ENCODE results near the gene KRT1.
"Not testable (repeated sequence)": the region's sequence is repeated elsewhere in the genome, so short reads cannot be mapped to it uniquely, and the experiment has no call there.

The KRT1 gene

GRCh38 chr12:52680363-52680762 is at the start of gene KRT1:
KRT1 (minus strand) TSS chr12:52680407; CDS start chr12:52680348, 59 bp downstream.
- DNase-seq = no peak

DNA sequence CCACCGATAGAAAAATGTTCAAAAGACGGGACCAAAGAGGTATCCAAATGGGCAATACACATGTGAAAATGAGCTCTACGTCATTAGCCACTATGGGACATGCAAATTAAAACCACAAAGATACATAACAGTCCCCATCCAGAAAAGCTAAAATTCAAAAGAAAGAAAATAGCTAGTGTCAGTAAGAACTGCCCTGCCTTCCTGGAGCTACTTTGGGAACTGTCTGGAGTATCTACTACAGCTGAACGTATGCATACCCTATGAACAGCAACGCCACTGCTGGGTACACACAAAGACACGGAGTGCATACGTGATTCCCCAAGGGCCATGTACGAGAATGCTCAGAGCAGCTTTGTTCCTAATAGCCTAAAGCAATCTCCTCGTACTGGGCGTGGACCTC is 48.9 kb upstream of the KRT1 start:
- DNase-seq = no peak

DNA sequence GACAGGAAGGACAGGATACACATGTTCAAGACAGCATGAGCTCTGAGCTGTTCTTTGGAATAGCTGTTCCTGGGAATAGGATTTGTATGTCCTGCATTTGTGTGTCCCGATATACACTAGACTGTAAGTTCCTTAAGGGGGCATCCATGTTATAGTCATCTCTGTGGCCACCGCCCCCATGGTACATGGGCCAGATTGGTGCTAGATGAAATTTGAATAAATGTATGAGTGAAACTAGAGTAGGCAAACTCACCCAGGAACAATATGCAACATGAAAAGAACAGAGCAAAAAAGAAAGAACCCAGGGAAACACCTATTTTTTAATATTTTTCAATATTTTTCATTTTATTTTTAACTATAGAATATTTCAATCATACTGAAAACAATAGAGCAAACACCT is 48.2 kb upstream of the KRT1 start:
- no peak for DNase-seq

- no peak for DNase-seq
Measured at GRCh38 chr12:52727037-52727436, 46.8 kb upstream of the KRT1 start.

DNA sequence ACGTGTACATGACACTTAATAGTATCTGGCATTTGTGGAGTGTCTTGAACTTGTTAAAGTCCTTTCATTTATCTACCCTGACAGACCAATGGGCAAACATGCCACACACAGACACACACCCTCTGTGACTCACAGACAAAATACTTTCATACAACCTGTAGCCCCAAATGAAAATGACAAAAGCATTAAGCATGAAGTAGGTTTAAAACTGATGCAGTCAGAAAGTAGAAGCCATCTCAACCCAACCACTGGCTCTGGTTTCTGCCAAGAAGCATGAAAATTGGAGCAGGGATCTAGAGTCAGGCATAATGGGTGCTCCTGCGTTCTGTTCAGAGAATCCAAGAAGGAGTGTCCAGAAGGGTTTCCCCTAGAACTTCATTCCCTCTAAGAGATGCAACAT is 46.2 kb upstream of the KRT1 start:
- DNase-seq = no peak

- DNase-seq = no peak
Measured at GRCh38 chr12:52724384-52724783, 44.2 kb upstream of the KRT1 start.

DNA sequence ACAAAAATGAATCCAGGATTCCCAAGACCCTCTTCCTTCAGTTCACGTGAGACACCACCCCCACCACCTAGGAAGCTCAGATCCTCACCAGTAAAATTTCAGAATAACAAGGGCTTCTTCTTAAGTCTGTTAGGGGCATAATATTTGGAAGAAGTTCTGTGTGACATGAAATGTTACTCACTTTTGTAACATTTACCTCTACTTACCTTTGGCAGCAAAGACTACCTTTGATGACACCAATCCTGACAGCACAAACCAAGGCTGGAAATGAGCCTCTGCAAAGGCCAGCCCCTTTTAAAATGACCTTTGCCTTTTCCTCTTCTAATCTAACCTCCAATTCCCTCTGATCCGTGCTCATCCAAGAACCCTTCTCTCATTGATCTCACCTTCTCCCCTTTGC is 42.5 kb upstream of the KRT1 start:
- no peak for DNase-seq

DNA sequence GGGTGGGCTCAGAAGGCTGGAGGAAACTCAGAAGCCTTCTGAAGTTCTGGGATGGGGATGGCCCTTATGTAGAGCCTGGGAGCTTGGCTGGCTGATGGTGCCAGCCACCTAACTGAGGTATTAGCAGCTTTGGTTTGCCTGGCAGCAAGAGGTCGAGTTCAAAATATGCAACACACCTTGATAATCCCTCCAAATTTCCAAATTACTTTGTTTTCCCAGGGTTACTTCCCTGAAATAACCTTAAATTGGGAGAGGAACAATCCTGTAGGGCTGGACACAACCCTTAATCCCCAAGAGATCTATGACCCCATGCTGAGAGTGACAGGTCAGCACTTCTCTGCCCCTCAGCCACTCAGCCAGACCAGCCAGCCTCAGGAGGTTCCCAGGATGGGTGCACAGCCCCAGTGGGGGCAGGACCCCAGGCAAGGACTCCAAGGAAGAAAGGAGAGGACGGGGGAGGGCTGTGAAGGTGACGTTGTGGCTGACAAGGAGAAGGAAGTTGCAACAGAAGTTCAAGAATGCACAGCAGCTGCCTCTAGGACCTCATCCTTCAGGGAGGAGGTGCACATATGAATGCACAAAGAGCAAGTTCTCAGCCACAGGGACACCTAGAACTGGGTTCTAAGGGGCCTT is 41.7 kb upstream of the KRT1 start:
- no peak for DNase-seq

- DNase-seq = no peak
Measured at GRCh38 chr12:52720365-52720886, 40.2 kb upstream of the KRT1 start.

GRCh38 chr12:52716061-52716460 is 35.9 kb upstream of the KRT1 start:
- no peak for DNase-seq

GRCh38 chr12:52715416-52715815 is 35.2 kb upstream of the KRT1 start:
- no peak for DNase-seq

DNA sequence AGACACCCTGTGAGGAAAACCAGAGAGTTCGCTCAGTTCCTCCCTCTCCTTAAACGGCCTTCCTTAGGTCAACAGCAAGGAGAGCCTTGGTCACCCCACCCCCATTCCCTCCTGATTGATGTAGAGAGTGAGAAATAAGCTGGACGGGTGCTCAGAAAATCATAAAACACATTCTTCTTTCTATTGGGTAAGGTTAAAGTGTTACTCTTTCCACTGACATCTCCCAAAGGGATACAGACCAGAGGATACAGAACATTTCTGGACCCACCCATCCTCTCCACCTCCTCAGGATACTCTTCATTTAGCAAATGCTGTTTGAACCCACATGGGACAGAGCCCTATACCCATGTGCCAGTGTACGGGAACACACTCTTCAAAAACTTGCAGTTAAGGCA is 34.7 kb upstream of the KRT1 start:
- DNase-seq = no peak

DNA sequence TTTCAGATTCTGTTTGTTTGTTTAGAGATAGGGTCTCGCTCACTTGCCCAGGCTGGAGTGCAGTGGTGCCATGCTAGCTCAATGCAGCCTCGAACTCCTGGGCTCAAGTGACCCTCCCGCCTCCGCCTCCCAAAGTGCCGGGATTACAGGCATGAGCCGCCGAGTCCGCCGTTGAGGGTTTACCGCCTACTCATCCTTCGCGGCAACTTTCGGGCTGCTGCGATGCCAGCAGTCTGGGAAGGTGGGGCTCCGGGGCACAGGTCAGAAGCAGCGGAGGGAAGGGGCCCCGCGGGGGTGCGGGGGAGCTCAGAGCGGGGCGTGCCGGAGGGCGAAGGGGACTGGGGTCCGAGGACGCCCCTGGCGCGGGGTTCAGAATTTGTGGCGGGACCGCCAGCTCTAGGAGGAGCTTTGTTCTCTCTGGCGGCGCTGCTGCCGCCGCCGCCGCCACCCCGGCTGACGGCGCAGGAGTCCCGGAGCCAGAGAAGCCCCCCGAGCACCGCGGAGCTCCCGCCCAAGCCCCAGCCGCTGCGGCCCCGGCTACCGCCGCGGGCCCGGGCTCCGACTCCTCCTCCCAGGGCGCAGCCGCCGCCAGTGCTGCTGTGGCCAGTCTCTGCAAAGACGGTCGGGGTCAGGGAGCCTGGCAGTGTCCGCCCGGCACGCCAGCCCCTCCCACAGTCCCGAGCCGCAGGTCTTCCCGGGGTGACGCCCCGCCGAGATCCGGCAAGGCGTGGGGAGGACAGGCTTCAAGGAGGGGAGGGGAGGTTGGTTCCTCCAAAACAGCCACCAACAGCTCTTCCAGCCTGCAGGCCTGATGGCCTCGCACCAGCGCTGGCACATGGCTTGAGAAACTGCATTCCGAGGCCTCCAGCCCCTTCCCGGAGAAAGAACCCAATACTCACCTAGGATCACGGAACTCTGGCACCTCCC is 34.0 kb upstream of the KRT1 start:
- DNase-seq = peak; percentile 11

- DNase-seq = not testable (repeated sequence)
Measured at GRCh38 chr12:52712122-52712521, 31.9 kb upstream of the KRT1 start.

DNA sequence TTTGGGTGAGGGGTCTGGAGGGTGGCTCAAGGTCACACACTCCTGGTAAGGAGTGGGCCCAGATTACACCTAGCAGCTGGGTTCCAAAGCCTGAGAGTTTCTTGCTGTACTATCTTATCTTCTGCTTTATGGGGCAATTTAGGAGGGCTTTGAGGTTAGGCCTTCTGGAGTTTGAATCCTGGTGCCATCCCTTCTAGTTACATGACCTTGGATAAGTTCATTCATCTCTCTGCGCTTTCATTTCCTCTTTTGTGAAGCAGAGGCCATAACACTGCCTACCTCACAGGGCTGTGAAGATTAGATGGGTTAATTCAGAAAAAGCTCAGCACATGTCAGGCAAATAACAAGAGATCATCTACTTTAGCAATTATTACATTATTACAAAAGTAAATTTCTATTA is 30.5 kb upstream of the KRT1 start:
- DNase-seq = no peak

- no peak for DNase-seq
Measured at GRCh38 chr12:52708010-52708409, 27.8 kb upstream of the KRT1 start.

GRCh38 chr12:52704464-52704863 is 24.3 kb upstream of the KRT1 start:
- no peak for DNase-seq

DNA sequence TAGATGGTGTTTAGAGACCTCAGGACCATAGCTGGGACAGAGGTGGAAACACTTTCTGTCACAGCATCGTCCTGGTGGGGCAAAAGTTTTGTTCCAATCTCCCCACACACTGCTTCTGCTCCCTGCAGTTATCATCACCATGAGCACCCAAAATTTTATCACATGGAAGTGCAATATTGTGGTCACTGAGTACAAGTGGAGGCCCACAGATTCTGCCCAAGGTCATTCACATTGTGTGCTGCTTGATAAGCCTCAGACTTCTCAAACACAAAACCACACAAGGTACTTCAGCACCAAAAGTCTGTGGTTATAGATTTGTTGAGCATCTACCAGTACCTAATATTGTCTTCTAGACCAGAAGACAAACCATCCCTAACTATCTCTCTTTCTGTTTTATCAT is 23.7 kb upstream of the KRT1 start:
- no peak for DNase-seq

DNA sequence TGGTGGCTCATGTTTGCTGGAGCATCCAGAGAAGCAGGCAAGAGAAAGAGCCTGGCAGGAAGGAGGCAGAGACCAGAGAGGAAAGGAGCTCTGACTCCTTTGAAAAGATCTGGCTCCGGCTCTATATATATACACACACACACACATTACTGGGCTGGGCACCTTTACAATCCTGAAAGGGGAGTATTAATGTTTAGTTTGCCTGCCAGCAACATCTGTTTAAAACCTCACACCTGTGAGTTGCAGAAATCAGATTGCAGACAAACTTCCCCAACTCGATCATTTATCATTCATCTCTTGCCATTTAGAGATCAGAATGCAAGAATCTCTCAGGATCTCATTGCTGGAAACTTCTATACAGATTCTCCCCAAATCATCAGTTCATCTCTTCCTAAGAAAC is 23.2 kb upstream of the KRT1 start, which contains the start of gene KRT77:
Gene KRT77 (minus strand): TSS at position 101 of the 400 bp plus-strand sequence. CDS start 90 bp downstream, at position 11.
- no peak for DNase-seq

DNA sequence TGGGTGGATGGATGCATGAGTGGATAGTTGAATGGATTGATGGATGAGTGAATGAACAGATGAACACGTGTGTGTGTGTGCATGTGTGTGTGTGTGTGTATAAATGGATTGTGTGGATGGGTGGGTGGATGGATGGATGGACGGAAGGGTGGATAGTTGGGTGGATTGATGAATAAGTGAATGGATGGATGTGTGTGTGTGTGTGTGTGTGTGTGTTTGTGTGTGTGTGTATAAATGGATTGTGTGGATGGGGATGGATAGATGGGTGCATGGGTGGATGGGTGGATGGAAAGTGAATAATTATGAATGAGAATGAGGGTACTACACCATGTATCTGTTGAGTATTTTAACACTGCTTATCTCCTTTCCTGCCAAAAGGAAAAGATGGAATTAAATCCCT is 22.1 kb upstream of the KRT1 start:
- no peak for DNase-seq

DNA sequence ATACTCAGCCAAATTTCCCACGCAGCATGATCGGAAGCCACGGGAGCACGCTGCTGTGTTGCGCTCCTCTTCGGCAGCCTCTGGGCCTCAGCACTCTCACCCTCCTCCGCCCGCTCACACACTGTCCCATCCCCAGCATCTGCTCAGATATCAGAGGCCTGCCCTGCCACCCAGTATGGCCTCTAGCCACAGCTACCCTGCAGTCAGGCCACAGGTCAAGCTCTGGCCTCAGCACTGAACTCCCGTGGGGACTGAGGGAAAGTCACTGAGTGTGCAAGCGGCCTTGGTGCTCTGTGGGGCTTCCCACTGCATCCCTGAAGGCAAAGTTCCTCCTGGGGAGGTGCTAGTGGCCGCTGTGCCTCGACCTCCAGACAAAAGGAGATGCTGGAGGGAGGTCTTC is 21.1 kb upstream of the KRT1 start:
- no peak for DNase-seq

DNA sequence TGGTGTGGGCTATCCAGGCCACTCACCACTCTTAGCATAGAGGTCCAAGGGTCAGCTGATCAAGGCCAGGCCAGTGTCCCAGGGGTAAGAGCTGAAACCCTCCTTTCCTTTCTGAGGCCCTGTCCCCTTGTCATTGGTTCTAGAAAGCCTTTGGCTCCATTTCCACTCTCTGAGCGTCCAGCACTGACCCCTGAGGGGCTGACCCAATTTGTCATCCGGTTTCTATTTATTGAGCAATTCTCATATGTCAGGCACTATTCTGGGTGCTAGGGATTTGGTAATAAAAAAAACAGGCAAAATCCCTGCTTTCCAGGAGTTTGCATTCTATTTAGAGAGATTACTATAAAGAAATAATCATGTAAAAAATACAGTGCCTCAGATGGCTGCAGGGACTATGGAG is 19.8 kb upstream of the KRT1 start:
- no peak for DNase-seq

DNA sequence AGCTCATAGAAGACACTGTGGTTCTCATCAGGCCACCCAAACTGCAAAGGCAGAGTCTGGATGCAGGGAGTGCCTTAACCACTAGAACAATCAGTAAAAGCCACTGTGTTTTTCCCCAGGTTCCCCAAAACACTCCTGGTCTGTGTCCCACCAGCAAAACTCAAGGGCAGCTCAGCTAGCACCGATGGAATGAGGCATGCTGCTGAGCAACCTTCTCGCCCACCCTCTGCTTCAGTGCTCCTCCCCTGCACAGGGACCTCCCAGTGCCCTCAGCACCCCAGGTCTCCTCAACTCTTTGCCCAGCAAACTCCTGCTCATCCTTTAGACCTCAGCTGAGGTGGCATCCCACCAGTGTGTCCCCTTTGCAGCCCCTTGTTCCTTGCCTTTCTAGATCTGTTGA is 19.2 kb upstream of the KRT1 start:
- DNase-seq = no peak
